Stimulated activated memory B cell treated with anti-CD40 and anti-IgM and Interleukin-4, amounts not matched to agents 10 μg/mL and 1 μg/mL and 100 μg/mL, for 72 hours (primary cell): Measurements from ENCODE around the gene CLSTN2.

Source experiments
- ATAC-seq: fragments of 150-1000 bp; cut with Tn5 transposase; 2 replicates; pipeline ENCODE4 v1.10.0; 2021
- H3K27ac Mint-ChIP-seq: one replicate; pipeline ENCODE4 v1.8.0; 2022; ENCODE audit warnings: mild to moderate bottlenecking, mixed read lengths
- H3K27me3 Mint-ChIP-seq: one replicate; pipeline ENCODE4 v1.8.0; 2022; ENCODE audit warnings: mixed read lengths
- H3K36me3 Mint-ChIP-seq: one replicate; pipeline ENCODE4 v1.8.0; 2022; ENCODE audit warnings: mixed read lengths
- H3K4me1 Mint-ChIP-seq: one replicate; pipeline ENCODE4 v1.8.0; 2022; ENCODE audit warnings: mixed read lengths
- H3K4me3 Mint-ChIP-seq: one replicate; pipeline ENCODE4 v1.8.0; 2022; ENCODE audit warnings: mild to moderate bottlenecking, moderate library complexity, mixed read lengths
- H3K9me3 Mint-ChIP-seq: one replicate; pipeline ENCODE4 v1.8.0; 2022; ENCODE audit warnings: mixed read lengths

CLSTN2 gene

DNA sequence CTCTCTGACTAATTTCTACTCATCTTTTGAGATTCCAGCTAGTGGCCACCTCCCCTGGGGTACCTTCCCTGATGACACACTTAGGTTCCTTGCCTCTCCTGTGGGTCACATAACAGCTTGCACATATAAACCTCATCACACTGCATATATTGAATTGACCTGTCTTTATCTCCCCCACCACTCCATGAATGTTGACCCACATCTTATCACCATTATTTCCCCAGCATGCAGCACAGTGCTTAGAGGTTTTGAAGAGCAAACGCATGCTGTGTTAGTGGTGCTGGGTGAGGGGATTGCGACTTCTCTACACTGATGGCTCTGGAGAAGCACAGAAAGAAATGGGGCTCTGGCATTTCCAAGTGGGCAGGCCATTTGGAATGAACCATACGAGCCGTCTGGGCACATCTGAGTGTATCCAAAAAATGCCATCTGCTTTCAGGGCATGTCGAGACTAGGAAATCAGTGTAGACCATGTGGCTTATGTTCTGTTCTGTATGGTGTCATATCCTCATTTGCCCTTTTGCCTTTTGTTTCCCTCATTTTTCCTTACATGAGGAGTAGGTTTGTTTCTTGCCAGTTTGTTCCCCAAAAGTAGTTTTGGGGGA, 409.7 kb downstream of the CLSTN2 start:
- Mint-ChIP-seq H3K9me3 (peaks cover 13% of the 10 kb centered on the region), H3K27me3 (no peaks in the 10 kb centered on the region), H3K4me1 (no peaks in the 10 kb centered on the region), H3K4me3 (no peak overlapping the region), H3K36me3 (no peaks in the 10 kb centered on the region), H3K27ac (no peak overlapping the region)
- ATAC-seq = no peak

GRCh38 chr3:140347151-140347550, 412.2 kb downstream of the CLSTN2 start:
- no peak overlapping the region for H3K27ac Mint-ChIP-seq
- H3K9me3 Mint-ChIP-seq = peaks cover 16% of the 10 kb centered on the region
- ATAC-seq = no peak
- no peaks in the 10 kb centered on the region for H3K4me1 Mint-ChIP-seq
- no peak overlapping the region for H3K4me3 Mint-ChIP-seq
- no peaks in the 10 kb centered on the region for H3K27me3 Mint-ChIP-seq
- no peaks in the 10 kb centered on the region for H3K36me3 Mint-ChIP-seq

DNA sequence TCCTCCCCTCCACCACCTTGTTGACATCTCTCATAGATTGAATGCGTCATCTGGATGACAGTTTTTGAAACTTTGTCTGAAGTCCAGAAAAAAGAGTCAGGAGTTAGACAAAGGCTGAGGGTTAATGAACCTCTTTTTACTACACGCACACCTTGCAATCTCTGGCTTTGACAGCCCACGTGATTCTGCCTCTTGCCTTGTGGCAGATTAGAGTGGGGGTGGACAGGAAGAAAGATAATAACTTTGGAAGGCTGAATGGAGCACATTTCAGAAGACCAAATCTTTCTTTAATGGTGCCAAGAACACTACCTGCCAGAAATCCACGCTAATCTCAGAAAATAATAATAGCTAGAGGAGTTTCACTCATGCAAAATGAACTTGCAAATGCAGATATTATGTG, 415.0 kb downstream of the CLSTN2 start:
- H3K27ac Mint-ChIP-seq = no peak overlapping the region
- ATAC-seq = no peak
- H3K36me3 Mint-ChIP-seq = no peaks in the 10 kb centered on the region
- no peak overlapping the region for H3K4me3 Mint-ChIP-seq
- H3K9me3 Mint-ChIP-seq = peaks cover 16% of the 10 kb centered on the region
- H3K4me1 Mint-ChIP-seq = no peaks in the 10 kb centered on the region
- H3K27me3 Mint-ChIP-seq = no peaks in the 10 kb centered on the region

DNA sequence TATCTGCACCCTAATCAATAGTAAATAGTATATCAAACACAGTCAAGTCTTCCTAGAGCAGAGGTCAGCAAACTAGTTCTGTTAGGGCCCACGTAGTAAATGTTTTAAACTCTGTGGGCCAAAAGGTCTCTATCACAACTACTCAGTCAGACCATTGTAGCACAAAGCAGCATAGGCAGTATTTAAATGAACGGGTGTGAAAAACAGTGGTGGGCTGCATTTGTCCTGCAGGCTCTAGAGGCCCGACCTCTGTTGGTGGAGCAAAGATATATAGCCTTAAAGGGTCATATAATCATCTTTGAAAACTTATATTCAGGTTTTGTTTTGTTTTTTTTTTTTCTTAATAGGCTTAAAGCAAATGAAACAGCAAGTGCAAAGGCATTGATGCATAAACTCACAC, 416.5 kb downstream of the CLSTN2 start:
- Mint-ChIP-seq H3K9me3 (peaks cover 16% of the 10 kb centered on the region), H3K4me1 (no peaks in the 10 kb centered on the region), H3K27me3 (no peaks in the 10 kb centered on the region), H3K4me3 (no peak overlapping the region), H3K36me3 (no peaks in the 10 kb centered on the region), H3K27ac (no peak overlapping the region)
- no peak for ATAC-seq

GRCh38 chr3:140355481-140355880, 420.5 kb downstream of the CLSTN2 start:
- Mint-ChIP-seq H3K36me3 (no peaks in the 10 kb centered on the region), H3K4me1 (no peaks in the 10 kb centered on the region), H3K9me3 (no peaks in the 10 kb centered on the region), H3K27ac (no peak overlapping the region), H3K27me3 (peaks cover 6% of the 10 kb centered on the region), H3K4me3 (no peak overlapping the region)
- ATAC-seq = no peak

GRCh38 chr3:140358686-140359085, 423.7 kb downstream of the CLSTN2 start:
- Mint-ChIP-seq H3K27me3 (peaks cover 6% of the 10 kb centered on the region), H3K4me3 (no peak overlapping the region), H3K27ac (no peak overlapping the region), H3K36me3 (no peaks in the 10 kb centered on the region), H3K4me1 (no peaks in the 10 kb centered on the region), H3K9me3 (no peaks in the 10 kb centered on the region)
- ATAC-seq = no peak

DNA sequence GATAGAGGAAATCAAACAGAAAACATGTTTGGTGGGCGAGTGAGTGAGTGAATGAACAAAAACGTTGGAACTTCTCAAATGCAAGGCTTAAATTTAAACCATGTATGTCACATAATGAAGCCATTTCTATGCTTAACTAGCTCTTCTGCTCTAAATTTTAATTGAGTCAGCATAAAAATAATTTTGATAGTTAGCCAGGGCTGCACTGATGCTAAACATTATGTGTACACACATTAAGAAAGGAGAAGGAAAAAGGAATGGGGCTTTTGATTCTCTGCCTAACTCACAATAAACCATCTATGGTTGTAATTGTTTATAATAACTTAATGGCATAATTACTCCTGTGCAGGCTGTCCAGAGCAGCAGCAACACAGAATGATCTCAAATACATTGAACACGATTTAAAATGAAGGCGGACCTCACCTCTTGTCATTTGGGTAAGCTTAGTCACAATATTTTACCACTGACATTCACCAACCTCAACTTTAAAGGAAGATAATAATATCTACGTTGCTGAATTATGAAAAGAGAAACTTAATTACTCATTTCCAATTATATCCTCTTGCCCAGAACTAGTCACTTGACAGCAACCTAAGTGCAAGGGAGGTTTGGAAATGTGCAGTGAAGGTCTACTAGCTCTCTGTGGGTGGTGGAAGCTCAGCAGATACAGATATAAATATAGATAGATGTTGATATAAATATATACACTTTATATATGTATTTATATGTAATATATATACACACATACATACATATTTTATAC, 424.4 kb downstream of the CLSTN2 start:
- Mint-ChIP-seq H3K4me1 (no peaks in the 10 kb centered on the region), H3K27ac (no peak overlapping the region), H3K36me3 (no peaks in the 10 kb centered on the region), H3K4me3 (no peak overlapping the region), H3K27me3 (peaks cover 6% of the 10 kb centered on the region), H3K9me3 (no peaks in the 10 kb centered on the region)
- no peak for ATAC-seq

GRCh38 chr3:140360332-140360731, 425.3 kb downstream of the CLSTN2 start:
- ATAC-seq = no peak
- Mint-ChIP-seq H3K27ac (no peak overlapping the region), H3K9me3 (no peaks in the 10 kb centered on the region), H3K4me3 (no peak overlapping the region), H3K4me1 (no peaks in the 10 kb centered on the region), H3K36me3 (no peaks in the 10 kb centered on the region), H3K27me3 (peaks cover 6% of the 10 kb centered on the region)

GRCh38 chr3:140363801-140364200, 428.8 kb downstream of the CLSTN2 start:
- H3K4me3 Mint-ChIP-seq = no peak overlapping the region
- no peaks in the 10 kb centered on the region for H3K4me1 Mint-ChIP-seq
- ATAC-seq = no peak
- no peak overlapping the region for H3K27ac Mint-ChIP-seq
- H3K9me3 Mint-ChIP-seq = no peaks in the 10 kb centered on the region
- H3K36me3 Mint-ChIP-seq = no peaks in the 10 kb centered on the region
- no peaks in the 10 kb centered on the region for H3K27me3 Mint-ChIP-seq

- Mint-ChIP-seq H3K36me3 (no peaks in the 10 kb centered on the region), H3K9me3 (no peaks in the 10 kb centered on the region), H3K27ac (no peak overlapping the region)
Observed at GRCh38 chr3:140365872-140366697, 431.1 kb downstream of the CLSTN2 start.

DNA sequence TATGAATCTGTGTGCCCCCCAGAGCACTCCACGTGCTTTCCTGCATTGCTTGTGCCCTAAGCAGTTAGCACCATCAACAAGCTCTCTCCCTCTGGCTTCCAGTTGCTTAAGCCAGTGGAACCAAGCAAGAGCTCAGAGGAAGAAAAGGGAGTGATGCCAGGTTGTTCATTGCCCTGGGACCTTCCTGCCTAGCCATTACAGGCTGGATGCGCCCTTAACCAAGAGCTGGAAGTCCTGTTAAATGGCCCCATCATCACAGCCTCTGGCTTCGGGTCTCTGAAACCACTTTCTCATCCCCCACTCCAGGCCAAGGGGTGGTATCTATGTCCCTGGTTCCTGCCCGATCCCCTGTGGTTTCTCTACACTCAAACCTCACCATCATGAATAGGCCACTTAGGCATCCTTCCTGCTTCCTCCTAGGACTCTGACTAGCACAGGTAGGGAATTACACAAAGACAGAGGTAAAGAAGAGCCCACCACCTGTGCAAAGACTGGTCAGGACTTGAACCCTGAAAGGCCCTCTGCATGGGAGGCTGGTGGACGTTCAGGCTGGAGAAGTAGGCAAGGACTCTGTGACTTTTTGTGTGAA, 433.3 kb downstream of the CLSTN2 start:
- no peaks in the 10 kb centered on the region for H3K27me3 Mint-ChIP-seq
- no peak overlapping the region for H3K27ac Mint-ChIP-seq
- no peak overlapping the region for H3K4me3 Mint-ChIP-seq
- no peaks in the 10 kb centered on the region for H3K36me3 Mint-ChIP-seq
- H3K4me1 Mint-ChIP-seq = no peaks in the 10 kb centered on the region
- no peak for ATAC-seq
- H3K9me3 Mint-ChIP-seq = no peaks in the 10 kb centered on the region

More at GRCh38 chr3:140365872-140366697, 431.1 kb downstream of the CLSTN2 start:
- no peaks in the 10 kb centered on the region for H3K4me1 Mint-ChIP-seq
- peak; percentile 21 for ATAC-seq
- H3K27me3 Mint-ChIP-seq = no peaks in the 10 kb centered on the region
- H3K4me3 Mint-ChIP-seq = no peak overlapping the region

DNA sequence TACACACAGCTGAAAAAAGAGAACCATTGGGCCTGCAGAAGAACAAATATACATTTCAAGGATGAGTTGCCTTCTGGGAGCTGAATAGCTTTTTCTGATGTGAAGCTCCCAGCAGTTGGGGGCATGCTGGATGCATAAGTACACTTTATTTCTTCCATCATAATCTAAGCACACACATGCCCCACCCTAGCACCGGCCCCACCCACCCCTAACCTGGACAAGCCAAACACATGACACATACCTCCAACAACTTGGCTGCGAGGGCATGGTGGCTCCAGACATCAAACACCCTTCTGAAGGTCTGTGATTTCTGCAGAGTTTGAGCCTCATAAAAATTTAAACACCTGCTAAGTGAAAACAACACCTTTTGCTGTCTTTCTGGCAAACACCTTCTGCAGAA, 435.7 kb downstream of the CLSTN2 start:
- no peak for ATAC-seq
- Mint-ChIP-seq H3K36me3 (no peaks in the 10 kb centered on the region), H3K27ac (no peak overlapping the region), H3K4me1 (no peaks in the 10 kb centered on the region), H3K4me3 (no peak overlapping the region), H3K9me3 (peaks cover 5% of the 10 kb centered on the region), H3K27me3 (no peaks in the 10 kb centered on the region)

DNA sequence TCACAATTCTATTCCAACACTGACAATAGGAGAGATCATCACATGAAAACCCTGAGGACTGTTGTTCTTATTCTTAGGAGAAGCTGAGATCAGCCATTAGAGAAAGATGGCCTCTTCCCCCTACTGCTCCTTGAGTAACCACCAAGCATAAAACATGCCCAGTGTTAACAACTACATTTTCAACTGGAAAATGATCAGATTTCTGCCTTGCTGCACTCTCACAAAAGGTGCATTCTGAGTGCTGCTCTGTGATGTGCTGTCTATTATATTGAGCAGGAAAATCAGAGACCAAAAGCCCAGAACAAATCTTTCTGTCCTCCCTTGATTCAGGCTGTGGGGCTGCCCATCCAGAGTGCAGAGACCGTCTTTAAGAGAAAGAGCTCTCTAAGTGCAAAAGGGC, 438.2 kb downstream of the CLSTN2 start:
- Mint-ChIP-seq H3K9me3 (peaks cover 5% of the 10 kb centered on the region), H3K36me3 (no peaks in the 10 kb centered on the region), H3K4me1 (no peaks in the 10 kb centered on the region), H3K4me3 (no peak overlapping the region), H3K27me3 (no peaks in the 10 kb centered on the region), H3K27ac (no peak overlapping the region)
- no peak for ATAC-seq

- Mint-ChIP-seq H3K9me3 (peaks cover 7% of the 10 kb centered on the region), H3K27ac (no peak overlapping the region), H3K4me3 (no peak overlapping the region), H3K4me1 (no peaks in the 10 kb centered on the region), H3K27me3 (no peaks in the 10 kb centered on the region), H3K36me3 (no peaks in the 10 kb centered on the region)
- ATAC-seq = no peak
Observed at GRCh38 chr3:140375002-140375401, 440.0 kb downstream of the CLSTN2 start.

GRCh38 chr3:140376136-140376889, 441.3 kb downstream of the CLSTN2 start:
- Mint-ChIP-seq H3K4me1 (no peaks in the 10 kb centered on the region), H3K4me3 (no peak overlapping the region), H3K27me3 (no peaks in the 10 kb centered on the region), H3K9me3 (peaks cover 7% of the 10 kb centered on the region), H3K36me3 (no peaks in the 10 kb centered on the region), H3K27ac (no peak overlapping the region)
- no peak for ATAC-seq
